Measurements from ENCODE around the gene MAMDC2.

The MAMDC2 gene

DNA sequence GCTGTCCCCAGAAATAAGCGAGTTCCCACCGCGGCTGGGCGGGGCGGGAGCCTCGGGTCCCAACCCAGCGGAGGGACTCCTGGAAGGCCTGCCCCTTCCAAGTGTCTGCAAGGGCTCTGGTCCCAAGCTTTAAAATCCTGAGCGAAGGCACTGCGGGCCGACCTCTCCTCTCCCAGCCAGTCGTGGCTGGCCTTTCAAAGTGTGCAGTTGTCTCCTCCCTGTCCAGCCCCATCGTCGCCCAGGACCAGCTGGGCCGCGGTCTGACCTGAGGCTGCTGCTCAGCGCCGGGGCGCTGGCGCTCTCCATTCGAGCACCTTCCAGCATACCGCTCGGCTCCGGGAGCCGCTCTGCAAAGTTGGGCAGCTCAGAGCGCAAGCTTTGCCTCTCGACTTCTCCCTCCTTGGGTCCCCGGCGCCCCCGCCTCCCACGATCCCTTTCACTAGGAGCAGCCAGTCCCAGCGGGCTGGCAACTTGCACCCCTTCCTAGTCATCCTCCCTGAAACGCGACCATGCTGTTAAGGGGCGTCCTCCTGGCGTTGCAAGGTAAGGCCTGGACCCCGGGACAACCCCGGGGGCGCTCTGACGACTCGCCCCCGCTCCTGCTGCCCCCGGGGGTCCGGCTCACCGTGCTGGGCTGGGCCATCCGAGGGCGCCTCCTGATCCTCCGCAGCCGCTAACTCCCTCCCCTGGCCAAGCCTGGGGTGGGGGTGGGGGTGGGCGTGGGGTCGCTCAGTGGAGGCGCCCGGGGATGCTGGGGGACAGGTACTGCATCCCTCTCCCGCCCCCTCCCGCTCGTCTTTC is at the start of gene MAMDC2:
Gene MAMDC2 (plus strand): TSS at position 160 of the 801 bp plus-strand sequence. CDS start 350 bp downstream, at position 510.
- DNase-seq (ENCODE audit: low spot score) (peak; percentile 57), FAIRE-seq (no peak)

- DNase-seq (ENCODE audit: low spot score) (no peak), FAIRE-seq (no peak)
Measured at GRCh38 chr9:69995846-69996245, 47.8 kb upstream of the MAMDC2 start.

DNA sequence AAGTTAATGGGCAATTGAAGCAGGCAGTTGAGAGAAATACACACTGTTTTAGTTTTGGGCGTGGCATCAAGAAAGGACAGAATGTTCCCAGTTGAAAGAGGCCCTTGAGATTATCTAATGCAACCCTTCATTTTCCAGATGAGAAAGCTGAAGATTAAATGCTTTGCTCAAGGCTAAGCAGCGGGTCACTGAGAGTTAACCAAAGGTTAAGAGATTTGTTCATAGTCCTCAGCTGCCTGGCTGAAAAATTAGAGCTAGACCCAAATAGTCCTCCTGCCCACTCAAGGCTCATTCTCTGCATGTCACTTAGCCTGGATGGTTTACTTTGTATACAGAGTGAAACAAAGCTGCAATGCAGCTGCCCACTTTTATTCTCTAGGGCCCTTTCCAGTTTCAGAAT is 46.7 kb upstream of the MAMDC2 start:
- FAIRE-seq (no peak), DNase-seq (ENCODE audit: low spot score) (no peak)

GRCh38 chr9:69997524-69997923 is 46.1 kb upstream of the MAMDC2 start:
- no peak for DNase-seq (ENCODE audit: low spot score)
- no peak for FAIRE-seq

GRCh38 chr9:69999315-69999714 is 44.3 kb upstream of the MAMDC2 start:
- FAIRE-seq = no peak
- DNase-seq (ENCODE audit: low spot score) = no peak

DNA sequence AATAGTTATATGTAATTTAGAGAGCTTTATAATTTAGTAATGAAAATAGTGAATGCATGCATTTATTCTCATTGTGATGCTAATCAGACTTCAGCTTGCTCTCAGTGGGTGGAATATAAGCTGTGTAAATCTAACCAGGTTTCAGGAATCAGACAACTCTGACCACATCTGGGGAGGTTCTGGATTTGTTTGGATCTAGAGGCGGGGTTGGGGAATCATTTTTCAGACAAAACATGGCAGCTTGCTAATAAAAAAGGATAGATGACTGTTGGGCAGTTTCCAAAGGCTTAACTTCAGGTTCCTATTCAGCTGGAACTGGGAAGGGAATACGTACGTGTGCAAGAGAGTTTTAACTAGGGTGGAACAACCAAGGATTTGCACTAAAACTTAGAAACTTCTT is 43.2 kb upstream of the MAMDC2 start:
- no peak for DNase-seq (ENCODE audit: low spot score)
- FAIRE-seq = no peak

GRCh38 chr9:70003901-70004714 is 39.5 kb upstream of the MAMDC2 start:
- DNase-seq (ENCODE audit: low spot score) (no peak), FAIRE-seq (no peak)

GRCh38 chr9:70006306-70006705 is 37.3 kb upstream of the MAMDC2 start:
- FAIRE-seq = no peak
- DNase-seq (ENCODE audit: low spot score) = no peak

GRCh38 chr9:70007831-70008230 is 35.8 kb upstream of the MAMDC2 start:
- FAIRE-seq (no peak), DNase-seq (ENCODE audit: low spot score) (no peak)

- DNase-seq (ENCODE audit: low spot score) (no peak), FAIRE-seq (no peak)
Measured at GRCh38 chr9:70010015-70010414, 33.6 kb upstream of the MAMDC2 start.

GRCh38 chr9:70011366-70011765 is 32.3 kb upstream of the MAMDC2 start:
- no peak for FAIRE-seq

DNA sequence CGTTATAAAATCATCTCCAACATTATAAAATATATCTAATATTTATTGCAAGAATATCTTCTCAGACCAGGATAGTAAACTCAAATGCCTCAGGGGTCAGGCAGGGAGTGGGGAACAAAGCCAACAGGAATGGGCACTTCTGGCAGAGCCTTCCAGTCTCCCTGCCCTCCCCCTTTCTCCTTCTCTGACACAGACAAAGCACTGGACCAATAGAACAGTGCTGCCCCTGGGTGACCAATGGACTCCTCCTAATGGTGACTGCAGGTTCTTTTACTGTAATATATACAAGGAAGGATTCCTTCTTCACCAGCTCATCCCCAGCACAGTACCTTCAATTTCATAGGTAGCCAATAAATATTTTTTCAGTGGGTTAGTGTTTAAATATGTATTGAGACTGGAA is 31.1 kb upstream of the MAMDC2 start:
- DNase-seq (ENCODE audit: low spot score) = no peak
- FAIRE-seq = no peak

More at GRCh38 chr9:70011366-70011765, 32.3 kb upstream of the MAMDC2 start:
- peak; percentile 25 for DNase-seq (ENCODE audit: low spot score)

GRCh38 chr9:70013598-70014196 is 30.0 kb upstream of the MAMDC2 start:
- FAIRE-seq (no peak), DNase-seq (ENCODE audit: low spot score) (no peak)

- no peak for DNase-seq (ENCODE audit: low spot score)
- no peak for FAIRE-seq
Measured at GRCh38 chr9:70015099-70015498, 28.5 kb upstream of the MAMDC2 start.

DNA sequence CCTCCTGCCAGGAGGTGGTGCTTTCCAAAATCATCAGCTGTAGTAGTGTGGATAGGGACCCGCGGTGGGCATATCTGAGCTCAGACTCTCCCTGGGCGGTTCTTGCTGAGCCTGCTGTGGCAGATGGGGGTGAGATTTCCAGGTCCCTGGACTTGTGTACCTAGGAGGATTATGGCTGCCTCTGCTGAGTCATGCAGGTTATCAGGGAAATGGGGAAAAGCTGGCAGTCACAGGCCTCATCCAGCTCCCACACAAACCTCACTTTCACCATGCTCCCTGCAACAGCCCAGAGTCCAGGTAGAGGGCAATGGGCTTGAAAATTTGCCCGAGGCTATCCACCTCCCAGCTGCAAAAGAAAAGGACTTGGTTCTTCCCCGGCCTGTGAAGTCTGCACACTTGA is 23.4 kb upstream of the MAMDC2 start:
- DNase-seq (ENCODE audit: low spot score) (peak; percentile 23), FAIRE-seq (no peak)

GRCh38 chr9:70020991-70021571 is 22.6 kb upstream of the MAMDC2 start:
- FAIRE-seq (peak; percentile 94), DNase-seq (ENCODE audit: low spot score) (peak; percentile 91)

GRCh38 chr9:70028287-70028686 is 15.4 kb upstream of the MAMDC2 start:
- no peak for FAIRE-seq
- no peak for DNase-seq (ENCODE audit: low spot score)

- peak; percentile 51 for FAIRE-seq
Measured at GRCh38 chr9:70030156-70030555, 13.5 kb upstream of the MAMDC2 start.

DNA sequence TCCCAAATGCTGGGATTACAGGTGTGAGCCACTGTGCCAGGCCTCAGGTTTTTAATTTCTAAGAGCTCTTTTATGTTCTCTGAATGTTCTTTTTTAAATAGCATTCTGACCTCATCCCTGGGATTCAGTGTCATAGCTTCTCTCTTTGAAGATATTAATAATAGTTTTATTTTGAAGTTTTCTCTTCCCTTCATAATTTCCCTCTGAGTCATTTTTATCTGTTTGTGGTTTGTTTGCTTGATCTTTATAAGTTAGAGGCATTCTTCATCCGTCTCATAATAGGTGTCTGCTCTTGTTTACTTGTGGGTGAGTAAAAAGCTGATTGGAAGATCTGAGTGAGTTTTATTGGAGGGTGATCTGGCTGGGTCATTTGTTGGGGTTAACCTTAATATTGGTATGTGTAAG is 12.5 kb upstream of the MAMDC2 start:
- no peak for FAIRE-seq
- peak; percentile 48 for DNase-seq (ENCODE audit: low spot score)

More at GRCh38 chr9:70030156-70030555, 13.5 kb upstream of the MAMDC2 start:
- DNase-seq (ENCODE audit: low spot score) = no peak

- FAIRE-seq = no peak
Measured at GRCh38 chr9:70034271-70034711, 9.4 kb upstream of the MAMDC2 start.

GRCh38 chr9:70035691-70036090 is 8.0 kb upstream of the MAMDC2 start:
- DNase-seq (ENCODE audit: low spot score) (no peak), FAIRE-seq (no peak)

More at GRCh38 chr9:70034271-70034711, 9.4 kb upstream of the MAMDC2 start:
- no peak for DNase-seq (ENCODE audit: low spot score)

DNA sequence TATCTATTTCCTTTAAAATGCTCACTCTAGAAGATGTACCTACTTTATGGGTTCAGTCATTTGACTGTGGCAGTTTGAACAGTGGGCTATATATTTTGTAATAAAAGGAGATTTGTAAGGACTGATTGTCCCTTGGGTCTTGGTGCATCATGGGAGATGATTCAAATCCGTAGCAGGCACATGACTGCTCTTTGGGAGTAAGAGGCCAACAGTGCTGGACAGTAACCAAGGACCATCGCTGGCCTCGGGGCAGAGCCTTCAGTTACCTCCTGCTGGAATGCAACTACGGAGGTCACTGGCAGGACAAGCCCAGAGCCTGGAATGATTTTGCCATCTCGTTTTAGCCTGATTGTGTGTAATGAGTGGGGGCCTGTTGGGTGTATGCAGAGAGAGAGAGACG is 7.0 kb upstream of the MAMDC2 start:
- FAIRE-seq = no peak
- no peak for DNase-seq (ENCODE audit: low spot score)

Measured in RCC 7860 (cell line).